ENCODE data around the gene AGPS.

- TF ChIP-seq EZH2 (IDR thresholded peaks at IDR 0.05; ENCODE audit: borderline replicate concordance, insufficient read depth, low read depth, low read length, poor library complexity, severe bottlenecking): no peak
- TF ChIP-seq, protein P1, sequence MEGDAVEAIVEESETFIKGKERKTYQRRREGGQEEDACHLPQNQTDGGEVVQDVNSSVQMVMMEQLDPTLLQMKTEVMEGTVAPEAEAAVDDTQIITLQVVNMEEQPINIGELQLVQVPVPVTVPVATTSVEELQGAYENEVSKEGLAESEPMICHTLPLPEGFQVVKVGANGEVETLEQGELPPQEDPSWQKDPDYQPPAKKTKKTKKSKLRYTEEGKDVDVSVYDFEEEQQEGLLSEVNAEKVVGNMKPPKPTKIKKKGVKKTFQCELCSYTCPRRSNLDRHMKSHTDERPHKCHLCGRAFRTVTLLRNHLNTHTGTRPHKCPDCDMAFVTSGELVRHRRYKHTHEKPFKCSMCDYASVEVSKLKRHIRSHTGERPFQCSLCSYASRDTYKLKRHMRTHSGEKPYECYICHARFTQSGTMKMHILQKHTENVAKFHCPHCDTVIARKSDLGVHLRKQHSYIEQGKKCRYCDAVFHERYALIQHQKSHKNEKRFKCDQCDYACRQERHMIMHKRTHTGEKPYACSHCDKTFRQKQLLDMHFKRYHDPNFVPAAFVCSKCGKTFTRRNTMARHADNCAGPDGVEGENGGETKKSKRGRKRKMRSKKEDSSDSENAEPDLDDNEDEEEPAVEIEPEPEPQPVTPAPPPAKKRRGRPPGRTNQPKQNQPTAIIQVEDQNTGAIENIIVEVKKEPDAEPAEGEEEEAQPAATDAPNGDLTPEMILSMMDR (IDR thresholded peaks at IDR 0.05): no peak
Measured at GRCh38 chr2:177402096-177402495, 9.5 kb downstream of the AGPS start.

All from B cell (primary cell).